Naive B cell (primary cell): Measurements from ENCODE around the gene BHLHE41. TPM values are rescaled to one million over a fixed set of nuclear protein-coding genes. Genes with fewer than 3 reads are reported as not detected.

Experiments
- ATAC-seq, 2 donors: fragments of 150-1000 bp; cut with Tn5 transposase; 2 replicates each; pipeline ENCODE4 v1.10.0; 2021; ENCODE audit warnings: low read depth in 2 of 2, mild to moderate bottlenecking in 2 of 2, moderate library complexity in 2 of 2
- DNase-seq: peaks from one replicate; pipeline ENCODE4 v3.0.0; 2022
- H3K27ac Mint-ChIP-seq, 6 donors: one replicate each; pipeline ENCODE4 v1.8.0; 2020 to 2022; ENCODE audit warnings: mild to moderate bottlenecking in 6 of 6, mixed read lengths in 6 of 6, moderate library complexity in 5 of 6, inconsistent platforms in 2 of 6
- H3K27me3 Mint-ChIP-seq, 3 donors: one replicate each; pipeline ENCODE4 v1.8.0; 2021 to 2022; ENCODE audit warnings: mixed read lengths in 3 of 3, mild to moderate bottlenecking in 1 of 3
- H3K36me3 Mint-ChIP-seq, 2 donors: one replicate each; pipeline ENCODE4 v1.8.0; 2020 to 2022; ENCODE audit warnings: mixed read lengths in 2 of 2, inconsistent platforms in 1 of 2, mild to moderate bottlenecking in 1 of 2
- H3K4me1 Mint-ChIP-seq, 3 donors: one replicate each; pipeline ENCODE4 v1.8.0; 2020 to 2022; ENCODE audit warnings: mixed read lengths in 3 of 3, inconsistent platforms in 1 of 3, mild to moderate bottlenecking in 1 of 3, moderate library complexity in 1 of 3
- H3K4me3 Mint-ChIP-seq, 8 donors: one replicate each; pipeline ENCODE4 v1.8.0; 2020 to 2022; ENCODE audit warnings: mild to moderate bottlenecking in 8 of 8, mixed read lengths in 8 of 8, moderate library complexity in 8 of 8, inconsistent platforms in 2 of 8
- H3K9me3 Mint-ChIP-seq, 7 donors: one replicate each; pipeline ENCODE4 v1.8.0; 2020 to 2022; ENCODE audit warnings: mixed read lengths in 7 of 7, mild to moderate bottlenecking in 5 of 7, inconsistent platforms in 2 of 7, moderate library complexity in 1 of 7
- polyA plus RNA-seq, 6 donors: library from polyadenylated mRNA; unstranded; fragments of 300-500 nt; fragmentation: Illumina TruSeq; gene quantifications; one replicate each; pipeline ENCODE4 v1.2.3, GENCODE V29; 2021; ENCODE audit warnings: low read depth in 6 of 6

BHLHE41 gene
- polyA plus RNA-seq, 6 donors from 2014 or later: 0.56 to 5.7 (median 2.3) TPM; not detected in 1

- Mint-ChIP-seq H3K27me3 (peaks cover 0 to 12% (median 0%) of the 10 kb centered on the region in 3 donors), H3K36me3 (no peaks in the 10 kb centered on the region), H3K4me3 (no peak overlapping the region), H3K4me1 (no peaks in the 10 kb centered on the region), H3K27ac (no peak overlapping the region), H3K9me3 (no peaks in the 10 kb centered on the region)
- ATAC-seq (no peak), DNase-seq (no peak)
Observed at GRCh38 chr12:26101350-26101734, 23.5 kb downstream of the BHLHE41 start.

DNA sequence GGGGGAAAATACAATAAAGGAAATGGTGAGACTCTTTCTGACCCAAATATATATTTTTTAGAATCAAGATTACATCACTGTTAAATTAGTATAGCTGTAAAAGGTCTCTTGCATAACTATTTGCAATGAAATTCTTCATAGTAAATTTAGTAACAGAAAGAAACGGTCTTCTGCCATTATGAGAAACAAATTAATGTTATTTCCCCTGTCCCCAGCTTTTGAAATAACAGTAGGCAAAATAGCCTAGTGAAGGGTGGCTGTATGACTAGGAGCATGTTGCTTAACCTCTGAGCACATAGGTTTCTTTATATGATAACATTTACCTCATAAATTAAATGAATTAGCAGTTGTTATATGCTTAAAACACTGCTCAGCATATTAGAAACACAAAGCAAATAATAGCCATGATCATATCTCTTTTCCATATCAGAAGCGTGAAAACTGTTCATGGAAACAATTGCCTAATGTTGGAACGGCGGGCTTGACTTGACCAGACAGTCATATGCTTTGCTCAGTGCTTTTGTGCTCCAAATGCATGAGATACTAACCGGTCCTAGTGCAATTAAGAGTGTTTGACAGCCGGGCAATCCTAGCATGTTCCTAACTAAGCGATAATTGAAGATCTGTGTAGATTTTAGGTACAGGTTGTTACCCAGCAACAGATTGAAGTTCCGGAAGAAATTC, 24.0 kb downstream of the BHLHE41 start:
- Mint-ChIP-seq H3K4me3 (no peak overlapping the region), H3K4me1 (no peaks in the 10 kb centered on the region), H3K9me3 (no peaks in the 10 kb centered on the region), H3K27me3 (peaks cover 0 to 12% (median 0%) of the 10 kb centered on the region in 3 donors), H3K27ac (no peak overlapping the region), H3K36me3 (no peaks in the 10 kb centered on the region)
- no peak for ATAC-seq
- no peak for DNase-seq

GRCh38 chr12:26097046-26097878, 27.6 kb downstream of the BHLHE41 start:
- ATAC-seq (peak; percentile 88 to 99), DNase-seq (peak; percentile 65)
- Mint-ChIP-seq H3K4me3 (no peak overlapping the region), H3K9me3 (no peaks in the 10 kb centered on the region), H3K36me3 (no peaks in the 10 kb centered on the region), H3K27me3 (peaks cover 0 to 12% (median 0%) of the 10 kb centered on the region in 3 donors), H3K4me1 (no peaks in the 10 kb centered on the region), H3K27ac (no peak overlapping the region)

GRCh38 chr12:26096036-26096435, 28.8 kb downstream of the BHLHE41 start:
- H3K36me3 Mint-ChIP-seq: no peaks in the 10 kb centered on the region
- no peak overlapping the region for H3K27ac Mint-ChIP-seq
- ATAC-seq: no peak
- peaks cover 0 to 9% (median 0%) of the 10 kb centered on the region in 3 donors for H3K27me3 Mint-ChIP-seq
- H3K9me3 Mint-ChIP-seq: no peaks in the 10 kb centered on the region
- H3K4me3 Mint-ChIP-seq: no peak overlapping the region
- DNase-seq: no peak
- no peaks in the 10 kb centered on the region for H3K4me1 Mint-ChIP-seq

GRCh38 chr12:26095186-26095585, 29.7 kb downstream of the BHLHE41 start:
- Mint-ChIP-seq H3K27ac (no peak overlapping the region), H3K4me1 (no peaks in the 10 kb centered on the region), H3K9me3 (no peaks in the 10 kb centered on the region), H3K36me3 (no peaks in the 10 kb centered on the region), H3K27me3 (peaks cover 0 to 7% (median 0%) of the 10 kb centered on the region in 3 donors), H3K4me3 (no peak overlapping the region)
- DNase-seq: no peak
- ATAC-seq: no peak

DNA sequence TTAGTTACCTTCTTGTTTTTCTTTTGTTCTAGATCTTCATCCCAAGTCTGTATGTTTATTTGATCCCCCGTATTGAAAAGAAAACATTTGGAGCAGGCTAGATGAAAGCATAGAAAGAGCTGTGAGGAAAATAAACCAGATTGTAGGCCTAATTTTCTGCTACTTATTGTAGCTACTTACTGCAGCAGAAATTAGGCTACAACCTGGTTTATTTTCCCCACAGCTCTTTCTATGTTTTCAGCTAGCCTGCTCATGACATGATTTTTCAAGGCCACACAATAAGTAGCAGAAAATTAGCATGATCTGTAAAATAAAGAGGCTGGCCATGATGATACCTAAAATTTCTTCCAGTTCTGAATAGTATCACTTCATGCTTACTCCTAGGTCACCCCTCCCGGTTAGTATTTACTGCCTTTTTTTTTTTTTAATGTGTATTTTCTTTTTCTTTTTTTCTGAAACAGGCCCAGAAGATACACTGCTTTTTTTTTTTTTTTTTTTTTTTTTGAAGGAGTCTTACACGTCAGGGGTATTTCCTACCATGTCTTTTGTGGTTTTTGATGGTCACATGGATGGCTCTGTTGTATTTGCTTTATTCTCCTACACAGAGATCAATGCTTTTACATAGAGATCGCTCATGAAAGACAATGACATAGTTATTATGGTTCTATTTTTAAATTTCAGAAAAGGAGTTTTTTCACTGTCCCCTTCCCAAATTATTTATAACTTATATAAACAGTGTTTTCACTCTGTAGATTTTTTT, 32.3 kb downstream of the BHLHE41 start:
- peaks cover 0 to 7% (median 0%) of the 10 kb centered on the region in 3 donors for H3K27me3 Mint-ChIP-seq
- no peaks in the 10 kb centered on the region for H3K36me3 Mint-ChIP-seq
- DNase-seq (no peak), ATAC-seq (no peak)
- H3K4me3 Mint-ChIP-seq: peak overlapping the region in 1 of 8 donors; percentile 56
- peaks cover 0 to 4% (median 0%) of the 10 kb centered on the region in 3 donors for H3K4me1 Mint-ChIP-seq
- no peaks in the 10 kb centered on the region for H3K9me3 Mint-ChIP-seq
- no peak overlapping the region for H3K27ac Mint-ChIP-seq

GRCh38 chr12:26091822-26092221, 33.0 kb downstream of the BHLHE41 start:
- Mint-ChIP-seq H3K27me3 (peaks cover 0 to under 1% (median 0%) of the 10 kb centered on the region in 3 donors), H3K9me3 (no peaks in the 10 kb centered on the region), H3K36me3 (no peaks in the 10 kb centered on the region), H3K27ac (peak overlapping the region in 1 of 6 donors; percentile 11), H3K4me3 (no peak overlapping the region), H3K4me1 (peaks cover 0 to 4% (median 0%) of the 10 kb centered on the region in 3 donors)
- ATAC-seq: no peak
- DNase-seq: no peak

GRCh38 chr12:26090836-26091510, 33.9 kb downstream of the BHLHE41 start:
- no peaks in the 10 kb centered on the region for H3K27me3 Mint-ChIP-seq
- H3K4me3 Mint-ChIP-seq: no peak overlapping the region
- H3K9me3 Mint-ChIP-seq: peaks cover 0 to 2% (median 0%) of the 10 kb centered on the region in 7 donors
- peaks cover 0 to 4% (median 0%) of the 10 kb centered on the region in 3 donors for H3K4me1 Mint-ChIP-seq
- no peak for DNase-seq
- no peak for ATAC-seq
- H3K36me3 Mint-ChIP-seq: no peaks in the 10 kb centered on the region
- peak overlapping the region in 1 of 6 donors; percentile 71 for H3K27ac Mint-ChIP-seq

- no peak for DNase-seq
- peaks cover 0 to 4% (median 0%) of the 10 kb centered on the region in 3 donors for H3K4me1 Mint-ChIP-seq
- H3K27ac Mint-ChIP-seq: no peak overlapping the region
- H3K36me3 Mint-ChIP-seq: peaks cover 0 to 5% of the 10 kb centered on the region in 2 donors
- no peaks in the 10 kb centered on the region for H3K27me3 Mint-ChIP-seq
- H3K9me3 Mint-ChIP-seq: peaks cover 0 to 8% (median 4%) of the 10 kb centered on the region in 7 donors
- H3K4me3 Mint-ChIP-seq: no peak overlapping the region
- ATAC-seq: peak; percentile 90 to 94
Observed at GRCh38 chr12:26088998-26089397, 35.8 kb downstream of the BHLHE41 start.

DNA sequence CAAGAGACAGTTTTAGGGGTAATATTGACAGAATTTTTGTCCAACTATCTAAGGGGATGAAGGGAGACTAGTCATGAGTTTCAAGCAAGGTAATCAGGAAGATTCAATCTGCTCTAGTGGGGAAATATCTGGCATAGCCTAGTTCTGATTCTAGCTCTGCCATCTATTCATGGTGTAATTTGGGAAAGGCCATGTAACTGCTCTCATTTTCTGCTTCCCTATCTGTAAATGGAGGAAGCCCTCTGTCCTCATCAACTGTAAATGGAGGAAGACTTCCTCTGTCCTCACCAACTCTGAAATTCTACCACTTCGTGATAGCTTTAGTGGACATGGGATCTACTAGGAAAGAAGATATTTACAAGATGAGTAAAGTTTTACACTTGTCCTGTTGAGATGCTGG, 37.9 kb downstream of the BHLHE41 start:
- H3K27ac Mint-ChIP-seq: peak overlapping the region in 1 of 6 donors; percentile 2

GRCh38 chr12:26080911-26081310, 43.9 kb downstream of the BHLHE41 start:
- peaks cover 7 to 29% (median 12%) of the 10 kb centered on the region in 7 donors for H3K9me3 Mint-ChIP-seq

More for the DNA sequence above, 37.9 kb downstream of the BHLHE41 start:
- Mint-ChIP-seq H3K4me3 (no peak overlapping the region), H3K27me3 (no peaks in the 10 kb centered on the region), H3K9me3 (peaks cover 6 to 17% (median 8%) of the 10 kb centered on the region in 7 donors), H3K4me1 (peaks cover 0 to 4% (median 0%) of the 10 kb centered on the region in 3 donors), H3K36me3 (peaks cover 5 to 9% of the 10 kb centered on the region in 2 donors)
- no peak for DNase-seq
- no peak for ATAC-seq

DNA sequence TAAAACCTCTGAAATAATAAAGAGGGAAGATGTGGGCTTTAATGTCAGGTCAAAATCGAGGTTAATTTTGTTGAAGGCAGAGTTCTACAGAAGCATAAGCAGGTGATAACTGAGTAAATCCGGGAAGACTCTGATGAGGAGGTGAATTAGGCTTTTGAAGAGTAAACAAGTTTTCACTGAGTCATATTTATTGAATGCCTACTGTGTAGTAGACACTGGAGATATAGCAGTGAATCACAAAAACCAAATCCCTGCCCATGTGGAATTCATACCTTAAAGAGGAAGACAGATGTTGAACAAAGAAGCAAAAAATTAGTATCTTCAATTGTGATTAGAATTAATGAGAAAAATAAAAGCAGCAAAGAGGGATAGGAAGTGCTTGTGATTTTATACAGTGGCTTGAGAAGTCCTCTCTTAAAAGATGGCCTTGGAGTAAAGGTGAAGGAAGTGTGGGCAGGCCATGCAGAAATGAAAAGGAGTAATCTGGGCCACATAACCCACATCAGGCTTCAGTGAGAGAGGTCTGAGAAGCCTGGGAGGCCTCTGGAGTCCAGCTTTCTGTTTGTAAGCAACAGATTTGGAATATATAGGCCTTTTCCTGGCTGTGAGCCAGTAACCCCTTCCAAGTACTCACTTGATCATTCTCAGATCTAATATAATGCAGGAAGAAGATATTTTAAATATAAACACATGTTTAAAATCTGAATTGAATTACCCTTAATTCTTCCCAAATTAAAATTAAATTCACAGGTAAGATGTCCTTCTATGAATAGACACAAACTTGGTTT, 46.7 kb downstream of the BHLHE41 start:
- DNase-seq: no peak
- no peak for ATAC-seq
- Mint-ChIP-seq H3K9me3 (peaks cover 0 to 18% (median 8%) of the 10 kb centered on the region in 7 donors), H3K27ac (no peak overlapping the region), H3K4me1 (no peaks in the 10 kb centered on the region), H3K4me3 (no peak overlapping the region), H3K36me3 (peaks cover 0 to 9% of the 10 kb centered on the region in 2 donors), H3K27me3 (no peaks in the 10 kb centered on the region)

More at GRCh38 chr12:26080911-26081310, 43.9 kb downstream of the BHLHE41 start:
- H3K27me3 Mint-ChIP-seq: no peaks in the 10 kb centered on the region
- no peak overlapping the region for H3K4me3 Mint-ChIP-seq
- ATAC-seq (no peak), DNase-seq (no peak)
- H3K27ac Mint-ChIP-seq: no peak overlapping the region
- peaks cover 5 to 9% of the 10 kb centered on the region in 2 donors for H3K36me3 Mint-ChIP-seq
- no peaks in the 10 kb centered on the region for H3K4me1 Mint-ChIP-seq
